HepG2 (cell line): Measurements from ENCODE around the gene NPNT. TPM values are rescaled to one million over a fixed set of nuclear protein-coding genes. Genes with fewer than 3 reads are reported as not detected.

Source experiments
- ATAC-seq: fragments of 200-7000 bp; cut with Tn5 transposase; 3 replicates; pipeline ENCODE4 v1.9.1; 2020; ENCODE audit warnings: mild to moderate bottlenecking, moderate library complexity
- BruUV-seq: library from RNA; stranded (reverse); fragments of 400-500 nt; replicated peaks from 2 replicates; lab custom pipeline; 2021; lab: Mats Ljungman, UMichigan
- CTCF ChIA-PET: fragments of 300-600 bp; formaldehyde crosslinking; extraction: SDS; loops from one replicate; lab custom pipeline; 2021; ENCODE audit warnings: low total read pairs, inconsistent platforms, low intra/inter-chr PET ratio; lab: Yijun Ruan, JAX
- POLR2A ChIA-PET: fragments of 350-600 bp; sonication (Branson Sonifier 250); formaldehyde crosslinking; loops from one replicate; lab custom pipeline; 2020; ENCODE audit warnings: antibody characterized with exemption, inconsistent platforms; lab: Yijun Ruan, JAX
- DNase-seq: peaks from one replicate; pipeline ENCODE4 v3.0.0-alpha.2; 2015; ENCODE audit warnings: low spot score
- FAIRE-seq: peaks from 3 replicates; lab custom pipeline; 2011; peaks lifted over from hg19 to GRCh38; lab: Jason Lieb, UNC
- H2AFZ ChIP-seq: one replicate; pipeline ENCODE4 v1.6.1; 2011; ENCODE audit warnings: low read length, inconsistent platforms
- H3K27ac ChIP-seq: fragments of 300-600 bp; 3 replicates; pipeline ENCODE4 v1.8.0; 2011; ENCODE audit warnings: mixed run types, mild to moderate bottlenecking, mixed read lengths, low read length, inconsistent platforms; ENCODE audit not compliant: insufficient read depth; ENCODE audit errors: extremely low read length
- H3K27me3 ChIP-seq, 2 experiments: fragments of 200-600 bp in 1 of 2; 2 replicates in 1 of 2; 3 replicates in 1 of 2; pipeline versions ENCODE4 v1.6.0 to v1.8.0; 2011; ENCODE audit warnings: low read length in 2 of 2, mild to moderate bottlenecking in 2 of 2, moderate library complexity in 2 of 2, inconsistent platforms in 1 of 2; ENCODE audit not compliant: insufficient read depth in 2 of 2, control insufficient read depth in 1 of 2
- H3K36me3 ChIP-seq, 2 experiments: fragments of 200-600 bp in 1 of 2; replicated peaks in 1 of 2; 2 replicates in 1 of 2; 3 replicates in 1 of 2; pipeline versions ENCODE4 v1.5.1 to v1.8.0; 2011; ENCODE audit warnings: low read length in 2 of 2, inconsistent platforms in 1 of 2; ENCODE audit not compliant: insufficient read depth in 2 of 2, control insufficient read depth in 1 of 2
- H3K4me1 ChIP-seq: 2 replicates; pipeline ENCODE4 v1.5.1; 2012; ENCODE audit warnings: low read length, inconsistent platforms; ENCODE audit not compliant: insufficient read depth
- H3K4me2 ChIP-seq: 2 replicates; pipeline ENCODE4 v1.6.0; 2011; ENCODE audit warnings: low read depth, low read length, inconsistent platforms
- H3K4me3 ChIP-seq, 3 experiments: fragments of 200-600 bp in 1 of 3; sonication (generic), shearing (Covaris generic) in 1 of 3; replicated peaks in 1 of 3; 2 replicates each; pipeline ENCODE4 v1.5.1; 2011 to 2016; ENCODE audit warnings: low read length in 3 of 3, inconsistent platforms in 2 of 3, low read depth in 2 of 3, mild to moderate bottlenecking in 2 of 3, control low read depth in 1 of 3, mixed read lengths in 1 of 3; ENCODE audit not compliant: insufficient read depth in 1 of 3
- H3K79me2 ChIP-seq: one replicate; pipeline ENCODE4 v1.6.1; 2011; ENCODE audit warnings: low read length, inconsistent platforms; ENCODE audit not compliant: insufficient read depth
- H3K9ac ChIP-seq: 2 replicates; pipeline ENCODE4 v1.6.0; 2011; ENCODE audit warnings: mild to moderate bottlenecking, low read depth, low read length, inconsistent platforms; ENCODE audit not compliant: insufficient read depth
- H3K9me3 ChIP-seq: 2 replicates; pipeline ENCODE4 v1.5.1; 2012; ENCODE audit warnings: mild to moderate bottlenecking, low read length
- H4K20me1 ChIP-seq: 2 replicates; pipeline ENCODE4 v1.6.0; 2011; ENCODE audit warnings: inconsistent platforms, mild to moderate bottlenecking, low read length, moderate library complexity; ENCODE audit not compliant: insufficient read depth
- HMGA1 ChIP-seq: sonication (generic); formaldehyde crosslinking; conservative IDR thresholded peaks from 2 replicates; pipeline ENCODE4 v1.4.0; 2020; ENCODE audit warnings: missing genetic modification reagents
- MED8 ChIP-seq: sonication (generic); formaldehyde crosslinking; IDR thresholded peaks from 2 replicates; pipeline ENCODE4 v1.8.1; 2023; ENCODE audit warnings: mild to moderate bottlenecking, missing genetic modification reagents; ENCODE audit not compliant: insufficient replicate concordance
- NCOR1 ChIP-seq: fragments of 200-600 bp; sonication (generic); IDR thresholded peaks from 2 replicates; pipeline ENCODE4 v1.7.0; 2017; ENCODE audit warnings: antibody characterized with exemption, low read length, borderline replicate concordance
- ZBTB49 ChIP-seq: sonication (generic); formaldehyde crosslinking; IDR thresholded peaks from 2 replicates; pipeline ENCODE4 v1.4.0; 2020; ENCODE audit warnings: missing genetic modification reagents, borderline replicate concordance
- ZIK1 ChIP-seq: sonication (generic); formaldehyde crosslinking; IDR thresholded peaks from 2 replicates; pipeline ENCODE4 v1.5.0; 2020; ENCODE audit warnings: mild to moderate bottlenecking, low read depth, missing genetic modification reagents, borderline replicate concordance
- WGBS: methylation state at CpG from one replicate; pipeline ENCODE4 v1.1.6; 2017; ENCODE audit warnings: low lambda C conversion rate; 5-methylcytosine and 5-hydroxymethylcytosine counted together
- in situ Hi-C: cut with HindIII; loops from 2 replicates; pipeline ENCODE4 v1.10.0; 2017; ENCODE audit warnings: low pct_unique_long_range_greater_than_20kb; ENCODE audit not compliant: extremely low pct_ligation_motif_present
- intact Hi-C: fragments of 100-400 bp; cut with micrococcal nuclease; formaldehyde crosslinking; loops from one replicate; pipeline ENCODE4 v1.10.0; 2022; ENCODE audit not compliant: unreplicated experiment
- polyA plus RNA-seq, 8 experiments: library from polyadenylated mRNA; depleted of rRNA in 3 of 8; stranded (reverse) in 7 of 8; unstranded in 1 of 8; fragments of >200 nt; fragmentation: Illumina TruSeq in 4 of 8; extraction: Trizol in 4 of 8; gene quantifications; 2 replicates each; pipeline versions ENCODE4 v1.2.1 to v1.2.3, GENCODE V29; 2011 to 2016; ENCODE audit warnings: low read depth in 4 of 8, missing spikeins in 1 of 8, mixed read lengths in 1 of 8; ENCODE audit not compliant: insufficient read depth in 1 of 8
- total RNA-seq, 5 experiments: library from RNA; depleted of rRNA; stranded (reverse); fragments of >200 nt; fragmentation: Illumina TruSeq; extraction: Trizol; gene quantifications; 2 replicates each; pipeline ENCODE4 v1.2.3, GENCODE V29; 2016; ENCODE audit warnings: low read depth in 1 of 5

The NPNT gene
- total and polyA plus RNA-seq, 2 of the 13 experiments (the other 11 are each of a cell fraction or from before 2014, with no cell fraction given), result 1.1 to 19.1 TPM

DNA sequence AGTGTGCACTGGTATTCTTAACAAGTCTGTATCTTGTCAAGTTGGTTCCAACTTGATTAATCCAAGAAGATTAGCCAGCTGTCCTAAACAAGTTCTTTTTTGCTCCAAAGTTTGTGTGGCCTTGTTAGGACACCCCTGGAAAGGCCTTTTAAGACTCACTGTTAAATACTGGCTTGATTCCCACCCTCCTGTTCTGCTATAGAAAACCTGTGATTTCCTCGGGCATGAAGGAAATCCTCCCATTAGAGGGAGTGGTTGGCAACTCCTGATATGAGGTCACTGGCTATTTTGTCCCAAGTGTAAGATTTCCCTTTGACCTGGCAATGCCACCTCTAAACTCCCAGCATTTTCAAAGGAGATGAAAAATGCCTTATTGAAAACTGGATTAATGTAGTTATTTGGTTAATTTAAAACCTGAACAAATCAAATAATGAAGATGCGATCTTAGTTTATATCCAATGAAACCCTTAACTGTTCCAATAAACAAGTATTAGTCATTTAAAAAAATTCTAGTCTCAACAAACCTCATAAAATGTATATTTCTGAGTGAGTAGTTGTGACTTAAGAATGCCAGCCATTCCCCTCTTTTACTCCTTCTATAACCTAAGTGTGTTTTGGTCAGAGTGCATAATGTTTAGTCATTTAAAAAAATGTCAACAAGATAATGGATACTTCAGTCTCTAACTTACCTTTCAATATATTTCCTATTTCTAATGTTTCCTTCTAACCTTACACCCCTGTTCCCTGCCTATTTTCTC, 94.4 kb downstream of the NPNT start (continued):
- TF ChIP-seq ZBTB49 (CRISPR knock-in tag), result no peak
- no peak for TF ChIP-seq MED8
- no peak for TF ChIP-seq HMGA1
- TF ChIP-seq NCOR1, result no peak

DNA sequence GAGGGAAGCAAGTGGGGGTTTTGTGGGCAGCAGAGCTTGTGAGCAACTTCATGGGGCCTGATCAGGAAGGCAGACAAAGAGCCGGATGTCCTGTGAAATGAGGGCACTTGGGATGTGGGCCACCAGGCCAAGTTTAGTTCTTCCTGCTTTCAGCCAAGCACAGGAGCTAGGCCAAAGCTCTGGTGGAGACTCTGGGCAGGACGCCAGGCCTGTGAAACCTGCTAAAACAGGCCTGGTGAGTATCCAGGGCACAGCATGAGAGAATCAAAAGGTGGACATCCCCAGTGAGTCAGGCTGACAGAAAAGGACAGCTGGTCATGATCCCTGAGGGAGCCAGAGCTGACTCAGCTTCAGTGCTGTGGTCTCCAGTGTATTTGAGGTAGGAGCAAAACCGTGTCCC, 95.7 kb downstream of the NPNT start:
- no peaks in the 10 kb centered on the region for H3K9me3 ChIP-seq
- POLR2A ChIA-PET, result no interaction called here
- ATAC-seq (no peak; the same call in 1 of the 3 replicates), FAIRE-seq (no peak), DNase-seq (no peak)
- H3K4me3 ChIP-seq, result no peak overlapping the region
- in situ Hi-C loops (no loop called here), intact Hi-C loops (no loop called here)
- H3K36me3 ChIP-seq, result no peaks in the 10 kb centered on the region
- H3K27ac ChIP-seq, result no peak overlapping the region
- H3K79me2 ChIP-seq, result no peaks in the 10 kb centered on the region
- no peak overlapping the region for H3K4me2 ChIP-seq
- 53% methylated on average over 2 of the region's 3 CpGs for WGBS
- no peaks in the 10 kb centered on the region for H3K27me3 ChIP-seq
- no peaks in the 10 kb centered on the region for H4K20me1 ChIP-seq
- H2AFZ ChIP-seq, result no peak overlapping the region
- H3K4me1 ChIP-seq, result no peaks in the 10 kb centered on the region
- BruUV-seq, result no TSS peak
- CTCF ChIA-PET, result no interaction called here
- TF ChIP-seq ZIK1 (CRISPR knock-in tag), result no peak
- H3K9ac ChIP-seq, result no peak overlapping the region
